Activated CD4-positive, alpha-beta T cell treated with anti-CD3 and anti-CD28 coated beads, Interleukin-2, Interleukin-6, amounts not matched to agents 100 ng/mL and 50 ng/mL, durations not matched to agents 16 hours and 8 hours (primary cell): ENCODE results near the gene IDI1.
"Not testable (repeated sequence)": the region's sequence is repeated elsewhere in the genome, so short reads cannot be mapped to it uniquely, and the experiment has no call there.

Experiments
- DNase-seq: peaks from one replicate; pipeline ENCODE4 v3.0.0-alpha.2; 2020

Gene IDI1

DNA sequence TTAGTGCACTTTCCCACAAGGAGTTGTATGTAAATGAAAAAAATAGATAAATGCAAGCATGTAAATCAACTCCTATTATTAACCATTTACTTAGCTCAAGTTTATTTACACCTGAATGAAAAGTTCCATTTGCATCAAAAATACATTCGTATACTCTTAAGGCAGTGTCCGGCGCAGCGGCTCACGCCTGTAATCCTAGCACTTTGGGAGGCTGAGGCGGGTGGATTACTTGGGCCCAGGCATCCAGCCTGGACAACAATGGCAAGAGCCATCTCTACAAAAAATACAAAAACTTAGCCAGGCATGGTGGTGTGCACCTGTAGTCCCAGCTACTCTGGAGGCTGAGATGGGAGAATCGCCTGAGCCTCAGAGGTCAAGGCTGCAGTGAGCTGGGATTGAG, 19.1 kb downstream of the IDI1 start:
- no peak for DNase-seq

DNA sequence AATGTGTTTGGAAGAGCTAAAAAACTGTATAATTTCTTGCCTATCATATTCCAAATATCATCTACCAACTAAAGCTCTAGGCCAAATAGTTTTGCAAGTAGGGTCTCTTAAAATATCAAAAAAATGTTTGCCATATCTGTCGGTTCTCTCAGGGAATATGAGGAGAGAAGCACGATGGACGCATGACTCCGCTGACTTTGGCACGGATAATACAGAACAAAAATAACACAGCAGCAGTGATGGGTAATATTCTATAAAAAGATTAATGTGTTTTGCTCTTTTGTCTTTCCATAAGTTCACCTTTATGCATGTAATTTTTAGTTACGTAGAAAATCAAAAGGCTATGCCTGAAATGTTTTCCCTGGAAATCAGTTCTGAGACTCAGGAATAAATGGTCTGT, 22.3 kb downstream of the IDI1 start:
- no peak for DNase-seq

DNA sequence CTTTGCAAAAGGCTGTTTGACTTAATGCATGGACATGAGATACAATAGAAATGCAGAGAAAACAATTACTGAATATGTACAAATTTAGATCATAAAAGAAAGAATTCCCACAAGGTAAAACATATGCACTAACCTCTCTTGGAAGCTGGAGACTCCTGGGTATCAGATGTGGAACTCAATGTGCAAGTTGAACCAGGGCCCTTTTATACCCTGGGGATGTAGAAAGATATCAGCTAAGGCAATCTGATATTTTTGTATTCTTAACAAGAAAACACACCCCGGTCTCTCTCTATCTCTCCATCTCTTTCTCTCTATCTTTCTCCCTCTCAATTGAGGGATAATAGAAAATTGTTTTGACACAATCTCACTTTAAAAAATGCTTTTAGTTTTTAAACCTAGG, 23.2 kb downstream of the IDI1 start, which contains the start of gene IDI2:
TSS of gene IDI2 (minus strand) at position 177 of the 400 bp plus-strand sequence. CDS start 1,136 bp downstream, outside the sequence.
- no peak for DNase-seq

DNA sequence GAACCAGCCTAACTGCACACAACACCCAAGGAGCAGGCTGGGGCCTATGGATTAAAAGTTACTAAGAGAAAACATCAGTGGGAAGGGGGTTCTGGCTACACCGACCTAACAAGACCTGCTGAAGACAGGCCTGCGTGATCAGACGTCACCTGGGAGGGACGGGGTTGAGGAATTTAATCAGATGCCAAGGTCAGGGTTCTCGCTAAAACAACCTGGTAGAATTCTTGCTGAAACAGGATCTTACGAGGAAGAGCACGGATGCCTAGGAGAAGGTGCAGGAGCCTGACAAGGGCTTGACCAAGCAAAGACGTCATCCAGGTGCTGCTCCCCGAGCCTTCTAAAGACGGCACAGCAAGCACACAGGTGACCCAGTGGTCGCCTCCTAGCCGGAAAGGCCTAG, 24.8 kb downstream of the IDI1 start:
- DNase-seq = no peak

DNA sequence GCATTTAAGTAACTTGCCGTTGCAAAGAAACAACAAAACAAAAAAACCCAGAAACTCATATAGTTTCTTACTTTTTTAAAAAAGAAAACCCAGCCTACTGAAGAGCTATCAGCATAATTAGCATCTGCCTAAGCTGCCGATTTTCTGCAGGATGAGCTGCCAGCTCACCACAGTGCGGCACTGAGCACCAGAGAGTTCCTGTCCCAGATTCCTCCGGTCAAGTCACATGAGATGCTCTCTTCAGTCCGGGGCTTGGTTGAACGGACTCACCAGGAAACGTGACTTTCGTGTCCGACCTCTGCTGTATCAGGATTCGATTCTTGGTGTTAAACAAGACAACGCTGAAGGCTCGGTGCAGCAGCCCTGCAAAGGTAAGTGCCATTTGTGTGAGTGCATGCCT, 26.5 kb downstream of the IDI1 start:
- no peak for DNase-seq

DNA sequence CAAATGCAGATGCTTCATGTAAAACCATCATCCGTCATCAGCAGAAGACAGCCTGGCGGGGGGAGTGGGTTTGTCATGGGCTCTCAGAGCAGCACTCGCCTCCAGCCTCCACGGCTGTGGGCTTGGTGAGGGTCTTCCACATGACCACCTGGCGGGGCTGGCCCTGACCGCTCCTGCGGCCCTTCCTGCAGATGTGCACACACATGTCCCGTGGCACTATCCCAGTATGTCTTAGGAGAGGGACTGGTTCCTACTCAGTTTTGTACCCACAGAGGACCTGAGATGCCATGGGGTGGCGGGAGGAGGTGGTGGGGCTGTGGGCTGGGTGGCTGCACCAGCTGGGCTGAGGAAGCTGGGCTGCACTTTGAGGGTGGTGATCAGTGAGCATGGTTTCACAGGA, 28.0 kb downstream of the IDI1 start:
- no peak for DNase-seq

DNA sequence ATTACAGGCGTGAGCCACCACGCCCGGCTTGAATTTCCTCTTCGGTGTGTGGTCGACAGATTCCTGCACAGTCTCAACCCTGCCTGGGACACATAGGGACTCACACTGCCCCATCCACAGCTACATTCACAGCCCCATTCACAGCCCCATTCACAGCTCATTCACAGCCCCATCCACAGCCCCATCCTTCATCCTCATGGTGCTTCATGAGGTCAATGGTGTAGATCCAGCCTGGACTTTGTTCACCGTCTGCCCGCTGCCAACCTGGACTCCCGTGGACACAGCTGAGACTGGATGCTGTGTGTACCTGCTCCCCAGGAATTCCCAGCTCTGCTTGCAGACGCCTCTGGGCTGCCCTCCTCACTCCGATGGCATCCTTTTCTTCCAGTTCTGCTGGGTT, 28.5 kb downstream of the IDI1 start:
- no peak for DNase-seq

DNA sequence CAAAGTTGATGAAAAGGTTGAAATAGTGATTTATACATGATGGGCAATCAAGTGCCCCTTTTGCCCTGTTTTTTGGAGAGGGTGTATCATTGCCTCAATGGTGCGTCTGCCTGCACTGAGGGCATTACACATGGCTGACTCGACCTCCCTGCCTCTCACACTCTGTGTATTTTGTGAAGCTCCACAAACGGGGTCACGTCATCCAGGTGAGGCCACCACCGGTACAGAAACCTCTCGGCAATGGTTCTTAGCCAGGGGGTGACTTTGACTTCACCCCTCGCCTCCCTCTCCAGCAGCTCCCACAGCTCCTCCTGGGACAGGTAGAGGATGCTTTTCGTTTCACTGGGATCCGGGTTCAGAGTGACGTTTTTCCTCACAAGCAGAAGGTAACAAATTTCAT, 29.6 kb downstream of the IDI1 start:
- DNase-seq = no peak

DNA sequence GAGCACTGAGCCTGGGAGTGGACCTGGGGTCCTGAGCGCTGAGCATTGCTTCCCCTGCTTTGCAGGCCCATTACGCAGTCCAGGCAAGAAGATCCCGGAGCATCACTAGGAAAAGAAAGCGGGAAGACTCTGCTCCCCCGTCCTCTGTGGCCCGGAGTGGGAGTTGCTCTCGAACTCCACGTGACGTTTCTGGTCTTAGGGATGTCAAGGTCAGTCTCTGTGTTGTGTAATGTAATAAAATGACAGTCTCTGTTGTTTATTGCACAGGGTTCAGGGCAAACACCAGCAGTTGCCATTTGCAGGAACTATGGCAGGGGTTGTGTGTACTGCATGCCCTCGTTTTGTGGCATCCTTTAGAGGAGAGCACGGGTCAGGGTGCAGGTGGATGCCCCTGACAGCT, 33.2 kb downstream of the IDI1 start:
- no peak for DNase-seq

DNA sequence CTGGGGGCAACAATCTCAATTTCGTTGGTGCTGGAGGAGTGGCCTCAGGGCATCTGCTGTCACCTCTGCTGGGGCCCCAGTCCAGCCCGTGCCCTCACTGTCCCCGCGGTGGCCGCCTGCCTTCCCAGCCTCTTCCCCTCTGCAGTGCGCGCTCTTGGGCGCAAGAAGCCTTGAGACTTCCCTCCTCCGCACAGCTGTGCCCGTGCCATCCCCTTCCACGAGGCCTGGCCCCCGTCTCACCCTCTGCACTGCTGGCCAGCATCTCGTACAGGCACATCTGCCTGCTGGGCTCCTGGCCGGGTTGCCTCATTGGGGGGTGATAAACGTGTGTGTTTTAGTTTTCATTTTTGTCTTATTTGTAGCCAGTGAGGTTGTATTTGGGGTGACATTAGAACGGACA, 37.2 kb downstream of the IDI1 start:
- DNase-seq = no peak

DNA sequence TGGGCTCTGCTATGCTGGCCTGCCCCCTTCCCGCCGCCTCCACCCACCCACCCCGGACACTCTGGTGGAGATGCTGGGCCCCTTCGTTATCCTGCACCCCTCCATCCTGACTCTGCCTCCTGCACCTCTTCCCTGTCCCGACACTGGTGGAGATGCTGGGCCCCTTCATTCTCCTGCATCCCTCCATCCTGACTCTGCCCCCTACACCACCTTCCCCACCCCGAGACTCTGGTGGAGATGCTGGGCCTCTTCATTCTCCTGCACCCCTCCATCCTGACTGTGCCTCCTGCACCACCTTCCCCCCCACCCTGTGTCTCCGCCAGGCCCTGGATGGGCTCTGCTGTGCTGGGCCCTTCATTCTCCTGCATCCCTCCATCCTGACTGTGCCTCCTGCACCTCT, 38.2 kb downstream of the IDI1 start:
- no peak for DNase-seq

DNA sequence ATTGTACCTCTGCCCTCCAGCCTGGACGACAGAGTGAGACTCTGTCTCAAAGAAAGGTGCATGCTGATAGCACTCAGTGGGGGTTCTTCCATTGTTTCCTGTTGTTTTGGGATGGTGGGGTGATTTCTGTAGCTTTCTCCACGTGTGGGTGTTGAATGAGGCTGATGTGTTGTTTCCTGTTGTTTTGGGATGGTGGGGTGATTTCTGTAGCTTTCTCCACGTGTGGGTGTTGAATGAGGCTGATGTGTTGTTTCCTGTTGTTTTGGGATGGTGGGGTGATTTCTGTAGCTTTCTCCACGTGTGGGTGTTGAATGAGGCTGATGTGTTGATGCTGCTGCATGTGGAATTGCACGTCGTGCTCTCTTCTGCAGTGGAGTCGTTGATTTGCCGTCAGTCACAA, 39.0 kb downstream of the IDI1 start:
- not testable (repeated sequence) for DNase-seq

DNA sequence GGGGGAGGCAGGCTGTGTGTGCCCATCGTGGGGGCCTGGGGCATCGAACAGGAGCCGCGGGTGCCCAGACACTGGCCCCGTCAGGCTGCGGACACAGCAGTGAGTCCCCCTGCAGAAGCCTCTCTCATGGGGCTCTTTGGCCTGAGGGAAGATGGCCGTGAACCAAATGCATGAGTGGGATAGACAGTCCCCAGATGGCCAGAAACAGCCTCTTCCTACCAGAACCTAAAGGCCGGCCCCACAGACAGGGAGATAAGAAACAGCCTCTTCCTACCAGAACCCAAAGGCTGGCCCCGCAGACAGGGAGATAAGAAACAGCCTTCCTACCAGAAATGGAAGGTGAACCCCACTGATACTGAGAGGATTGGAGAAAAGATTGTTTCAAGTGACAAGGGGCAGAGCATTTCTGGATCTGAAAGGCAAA, 39.8 kb downstream of the IDI1 start:
- DNase-seq = no peak

DNA sequence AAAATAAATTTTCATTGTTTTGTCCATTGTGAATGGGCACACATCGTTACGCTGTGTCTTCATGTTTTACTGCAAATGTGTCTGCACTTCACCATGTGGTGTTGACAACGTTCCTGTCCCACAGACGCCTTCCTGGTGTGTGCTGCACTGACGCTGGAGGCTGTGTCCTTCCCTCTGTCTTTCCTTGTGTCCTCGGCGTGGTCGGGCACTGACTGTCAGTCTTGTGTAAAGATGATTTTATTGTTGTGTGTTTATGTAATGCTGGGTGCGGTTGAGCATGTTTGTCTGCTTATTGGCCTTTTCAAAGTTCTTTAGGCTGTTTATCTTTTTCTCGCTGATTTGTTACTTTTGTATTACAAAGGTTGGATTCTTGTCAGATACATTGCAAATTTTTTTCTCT, 41.3 kb downstream of the IDI1 start:
- DNase-seq = no peak

DNA sequence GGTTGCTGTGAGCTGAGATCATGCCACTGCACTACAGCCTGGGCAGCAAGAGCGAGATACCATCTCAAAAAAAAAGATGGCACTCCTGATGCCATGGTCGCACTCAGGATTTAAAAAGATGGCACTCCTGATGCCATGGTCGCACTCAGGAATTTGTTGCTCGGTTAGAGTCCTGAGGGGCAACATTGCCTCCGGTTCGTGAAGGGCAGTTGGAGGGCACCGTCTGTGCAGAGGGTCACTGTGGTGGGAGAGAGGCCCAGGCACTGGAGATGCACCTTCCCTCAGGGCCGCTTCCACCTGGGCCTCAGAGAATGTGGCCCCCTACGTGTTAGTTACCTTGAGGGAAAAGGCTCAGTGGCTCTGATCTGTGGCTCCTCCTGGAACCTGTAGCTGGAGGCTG, 42.3 kb downstream of the IDI1 start:
- DNase-seq = no peak

DNA sequence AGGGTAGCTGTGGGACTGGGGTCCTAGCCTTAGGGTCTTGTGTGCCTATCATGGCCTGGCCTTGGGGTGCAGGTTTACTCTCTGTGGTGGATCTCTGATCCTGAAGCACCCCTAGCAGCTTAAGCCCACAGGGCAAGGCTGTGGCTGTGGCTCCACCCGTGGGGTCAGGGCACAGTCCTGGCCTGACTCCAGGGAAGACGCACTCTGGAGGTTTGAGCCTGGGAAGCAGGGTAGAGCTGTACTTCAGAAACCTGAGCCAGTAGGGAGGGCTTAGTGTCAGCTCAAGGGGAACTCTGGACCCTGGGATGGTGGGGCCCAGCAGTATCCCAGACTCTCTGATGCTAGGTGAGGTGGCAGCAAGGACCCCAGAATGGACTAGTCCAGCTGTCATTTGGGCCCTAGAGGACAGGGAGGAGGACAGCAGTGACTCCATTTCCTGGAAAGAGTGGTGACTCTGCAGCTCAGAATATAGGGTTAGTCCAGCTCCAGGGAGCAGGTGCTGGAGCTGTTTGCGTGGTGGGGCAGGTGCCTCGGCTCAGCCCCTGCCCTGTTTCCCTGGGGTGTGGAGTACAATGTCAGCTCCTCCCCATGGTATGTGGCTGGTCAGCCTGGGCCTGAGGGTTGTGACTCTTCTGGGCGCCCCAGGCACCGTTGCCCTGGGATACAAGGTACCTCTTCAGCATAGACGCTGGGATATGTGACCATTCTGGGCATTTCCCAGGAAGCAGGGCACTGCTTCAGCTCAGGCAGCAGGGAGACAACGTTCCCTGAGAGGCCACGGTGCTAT, 44.8 kb downstream of the IDI1 start:
- no peak for DNase-seq

DNA sequence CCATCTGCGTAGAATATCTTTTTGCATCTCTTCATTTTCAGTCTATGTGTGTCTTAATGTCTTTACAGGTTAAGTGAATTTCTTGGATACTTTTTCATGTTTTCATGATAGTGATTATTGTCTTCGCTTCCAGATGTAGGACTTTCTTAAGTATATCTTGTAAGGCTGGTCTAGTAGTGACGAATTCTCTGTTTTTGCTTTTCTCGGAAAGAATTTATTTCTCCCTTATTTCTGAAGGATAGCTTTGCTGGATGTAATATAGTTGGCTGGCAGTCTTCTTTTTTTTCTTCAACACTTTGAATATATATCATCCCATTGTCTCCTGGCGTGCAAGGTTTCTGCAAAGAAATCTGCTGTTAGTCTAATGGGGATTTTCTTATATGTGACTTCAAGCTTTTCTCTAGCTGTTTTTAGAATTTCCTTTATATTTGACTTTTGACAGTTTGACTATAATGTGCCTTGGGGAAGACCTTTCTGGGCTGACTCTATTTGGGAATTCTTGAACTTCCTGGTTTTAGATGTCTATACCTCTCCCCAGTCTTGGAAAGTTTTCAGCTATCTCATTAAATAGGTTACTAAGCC, 46.4 kb downstream of the IDI1 start:
- no peak for DNase-seq

DNA sequence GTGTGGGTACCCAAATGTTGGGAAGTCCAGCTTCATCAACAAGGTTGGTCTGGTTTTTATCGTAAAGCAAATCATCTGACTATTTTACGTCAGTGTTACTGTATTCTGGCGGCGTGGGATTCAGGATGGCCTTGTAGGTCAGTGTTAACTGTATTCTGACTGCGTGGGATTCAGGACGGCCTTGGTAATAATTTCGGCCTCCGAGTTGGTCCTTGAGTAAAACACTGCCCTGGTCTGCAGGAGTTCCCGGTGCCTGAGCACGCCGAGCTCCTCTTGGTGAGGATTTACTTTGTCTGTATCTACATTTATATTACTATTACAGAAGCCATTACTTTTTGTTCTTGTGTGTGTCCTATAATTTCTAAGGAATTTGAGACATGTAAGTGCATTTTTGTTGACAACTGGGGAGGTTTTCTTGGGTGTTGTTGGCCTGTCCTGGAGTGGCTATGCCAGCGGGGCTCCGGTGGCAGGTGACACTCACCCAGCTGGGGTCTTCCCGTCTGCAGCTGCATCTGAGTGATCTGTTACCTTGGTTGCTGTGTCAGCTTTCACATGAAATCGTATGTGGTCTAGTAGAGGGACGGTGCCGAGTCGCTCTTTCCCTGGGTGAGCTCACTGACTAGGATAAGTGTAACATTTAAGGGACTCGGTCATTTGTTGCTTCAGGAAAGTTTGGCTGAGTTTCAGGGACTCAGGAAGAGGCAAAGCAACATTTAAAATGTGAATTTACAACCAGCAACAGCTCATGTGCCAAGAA, 51.5 kb downstream of the IDI1 start:
- no peak for DNase-seq

DNA sequence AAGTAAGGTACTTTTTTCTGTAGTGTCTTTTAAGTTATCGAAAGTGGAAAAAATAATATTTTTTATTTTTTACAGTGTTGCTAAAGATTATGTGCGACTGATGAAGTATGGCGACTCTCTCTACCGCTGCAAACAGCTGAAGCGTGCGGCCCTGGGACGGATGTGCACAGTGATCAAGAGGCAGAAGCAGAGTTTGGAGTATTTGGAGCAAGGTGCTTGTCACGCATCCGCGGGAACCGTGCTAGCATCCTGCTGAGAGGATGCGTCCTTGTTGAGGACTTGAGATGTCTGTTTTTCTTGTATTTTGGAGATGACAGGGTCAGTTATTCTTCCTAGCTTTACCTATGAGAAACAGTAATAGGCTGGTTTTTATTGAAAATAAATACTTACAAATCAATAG, 52.9 kb downstream of the IDI1 start:
- DNase-seq = no peak

DNA sequence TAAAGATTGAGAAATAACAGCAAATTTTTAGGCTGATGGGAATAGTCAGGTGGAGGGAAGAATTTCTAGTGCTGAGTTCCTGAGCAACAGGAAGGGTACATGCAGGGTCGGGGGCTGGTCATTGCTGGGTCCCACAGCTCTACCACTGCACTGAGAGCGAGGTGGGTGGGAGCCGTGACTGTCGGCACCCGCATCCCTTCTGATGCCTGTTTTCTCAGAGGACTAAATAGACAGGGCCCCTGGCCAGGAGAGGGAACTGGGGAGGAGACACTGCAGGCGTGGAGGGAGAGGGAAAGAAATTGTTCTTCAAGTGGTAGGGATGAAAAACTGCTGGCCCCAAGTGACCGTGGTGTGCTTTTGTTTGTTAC, 53.4 kb downstream of the IDI1 start:
- DNase-seq = no peak

DNA sequence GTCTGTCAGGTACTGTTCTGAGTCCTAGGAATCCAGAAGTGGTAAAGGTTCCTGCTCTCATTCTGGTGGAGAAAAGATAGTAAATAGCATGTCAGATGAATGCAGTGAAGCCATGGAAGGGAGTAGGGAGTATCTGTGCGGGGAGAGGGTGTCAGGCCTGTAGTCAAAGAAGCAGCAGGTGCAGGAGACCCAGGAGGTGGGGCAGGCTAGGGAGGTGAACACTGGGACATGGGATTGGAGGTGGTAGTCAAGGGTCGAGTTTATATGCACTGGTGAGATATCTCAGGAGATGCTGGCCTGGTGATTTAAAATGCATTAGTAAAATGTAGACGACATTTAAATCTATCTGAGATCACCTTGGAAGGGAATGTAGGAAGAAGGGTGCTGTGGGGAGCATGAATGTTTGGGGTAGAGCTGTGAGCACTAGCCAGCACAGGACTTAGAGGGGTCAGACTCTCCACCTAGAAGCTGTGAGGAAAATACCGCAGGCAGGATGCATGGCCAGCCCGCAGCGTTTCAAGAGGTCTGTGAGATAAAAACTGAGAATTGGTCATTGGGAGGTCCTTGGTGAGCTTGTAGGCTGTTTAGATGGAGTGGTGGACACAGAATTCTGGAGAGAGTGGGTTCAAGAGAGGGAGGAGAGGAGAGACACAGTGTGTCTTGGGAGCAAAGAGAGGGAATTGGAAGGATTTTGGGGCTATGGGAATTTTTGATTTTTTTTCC, 53.9 kb downstream of the IDI1 start:
- DNase-seq = no peak

DNA sequence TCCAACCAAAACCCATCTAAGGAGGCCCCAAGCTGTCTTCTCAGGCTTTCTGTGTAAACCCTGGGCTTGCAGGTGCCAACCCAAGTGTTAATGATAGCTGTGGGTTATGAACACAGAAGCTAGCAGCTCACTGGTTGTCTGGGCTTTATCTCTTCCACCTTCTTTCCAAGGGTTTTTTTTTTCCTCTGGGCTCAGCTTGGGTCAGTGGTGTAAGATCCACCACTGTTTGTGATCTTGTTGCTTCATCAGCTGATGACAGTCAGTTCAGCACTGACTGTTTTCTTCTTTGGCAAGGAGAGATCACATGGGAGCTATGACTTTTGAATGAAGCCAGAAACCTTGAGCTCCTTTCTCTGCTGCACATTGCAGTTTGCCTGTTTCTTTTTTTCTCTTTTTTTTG, 56.0 kb downstream of the IDI1 start:
- no peak for DNase-seq

DNA sequence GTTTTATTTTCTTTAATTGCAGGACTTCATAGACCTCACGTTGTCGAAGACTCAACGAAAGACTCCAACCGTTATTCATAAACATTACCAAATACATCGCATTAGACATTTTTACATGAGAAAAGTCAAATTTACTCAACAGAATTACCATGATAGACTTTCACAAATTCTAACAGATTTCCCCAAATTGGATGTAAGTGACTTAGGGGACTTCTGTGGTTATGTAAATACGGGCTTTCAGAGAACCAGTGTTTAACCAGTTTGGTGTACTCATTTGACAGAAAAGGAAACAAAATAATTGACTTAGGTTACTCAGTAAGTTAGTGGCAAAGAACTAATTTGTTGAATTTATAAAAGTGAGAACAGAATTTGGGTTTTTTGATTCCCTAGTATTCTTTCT, 56.5 kb downstream of the IDI1 start:
- DNase-seq = no peak

DNA sequence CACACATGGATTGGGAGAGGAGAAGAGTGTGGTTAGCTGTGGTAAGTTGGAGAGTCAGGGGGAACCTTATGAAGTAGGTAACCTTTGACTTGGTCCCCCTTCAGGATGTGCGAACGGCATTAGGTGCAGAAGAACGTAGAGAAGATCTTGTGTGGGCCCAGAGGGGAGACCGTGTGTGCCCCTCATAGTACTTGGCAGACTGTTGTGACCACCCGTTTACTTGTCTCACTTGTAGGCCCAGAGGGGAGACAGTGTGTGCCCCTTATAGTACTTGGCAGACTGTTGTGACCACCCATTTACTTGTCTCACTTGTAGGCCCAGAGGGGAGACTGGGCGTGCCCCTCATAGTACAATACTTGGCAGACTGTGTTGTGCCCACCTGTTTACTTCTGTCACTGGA, 58.1 kb downstream of the IDI1 start:
- no peak for DNase-seq
